ENCODE results near the gene OSTC. TPM values are rescaled to one million over a fixed set of nuclear protein-coding genes. Genes with fewer than 3 reads are reported as not detected.

OSTC gene
- polyA plus RNA-seq, 1 of the 3 experiments (the other 2 are of a cell fraction) = 107 TPM

GRCh38 chr4:108696160-108696559, 45.8 kb downstream of the OSTC start:
- no peaks in the 10 kb centered on the region for H3K36me3 ChIP-seq (replicated peaks in 1 of 2; ENCODE audit: control insufficient read depth in 1 of 2, insufficient read depth in 2 of 2, low read length in 1 of 2)
- DNase-seq = no peak
- peaks cover 5% of the 10 kb centered on the region for H3F3A ChIP-seq (replicated peaks; ENCODE audit: insufficient read depth)
- no peak overlapping the region for H3K4me3 ChIP-seq (ENCODE audit: low read depth in 2 of 2, low read length in 1 of 2)
- no peak for TF ChIP-seq FOXM1 (IDR thresholded peaks at IDR 0.05; ENCODE audit: low read depth)
- TF ChIP-seq RFX5 (IDR thresholded peaks at IDR 0.05; ENCODE audit: low read length) = no peak
- TF ChIP-seq, protein P1, sequence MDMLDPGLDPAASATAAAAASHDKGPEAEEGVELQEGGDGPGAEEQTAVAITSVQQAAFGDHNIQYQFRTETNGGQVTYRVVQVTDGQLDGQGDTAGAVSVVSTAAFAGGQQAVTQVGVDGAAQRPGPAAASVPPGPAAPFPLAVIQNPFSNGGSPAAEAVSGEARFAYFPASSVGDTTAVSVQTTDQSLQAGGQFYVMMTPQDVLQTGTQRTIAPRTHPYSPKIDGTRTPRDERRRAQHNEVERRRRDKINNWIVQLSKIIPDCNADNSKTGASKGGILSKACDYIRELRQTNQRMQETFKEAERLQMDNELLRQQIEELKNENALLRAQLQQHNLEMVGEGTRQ (IDR thresholded peaks at IDR 0.05; ENCODE audit: borderline replicate concordance, low read depth, low read length) = no peak
- no peak for TF ChIP-seq FOXJ3 (CRISPR knock-in tag; IDR thresholded peaks at IDR 0.05)
- no peak for TF ChIP-seq TEAD4 (IDR thresholded peaks at IDR 0.05; ENCODE audit: borderline replicate concordance, insufficient read depth)
- TF ChIP-seq EZH2phosphoT487 (IDR thresholded peaks at IDR 0.05; ENCODE audit: borderline replicate concordance, low read depth) = no peak
- TF ChIP-seq, protein P2, sequence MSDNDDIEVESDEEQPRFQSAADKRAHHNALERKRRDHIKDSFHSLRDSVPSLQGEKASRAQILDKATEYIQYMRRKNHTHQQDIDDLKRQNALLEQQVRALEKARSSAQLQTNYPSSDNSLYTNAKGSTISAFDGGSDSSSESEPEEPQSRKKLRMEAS (IDR thresholded peaks at IDR 0.05; ENCODE audit: low read depth) = no peak
- TF ChIP-seq CHD2 (IDR thresholded peaks at IDR 0.05; ENCODE audit: low read length, partially characterized antibody) = no peak
- TF ChIP-seq USF1 (IDR thresholded peaks at IDR 0.05; ENCODE audit: borderline replicate concordance, low read depth) = no peak
- no peak for TF ChIP-seq ELF1 (IDR thresholded peaks at IDR 0.05)
- no peak for TF ChIP-seq GATA2 (CRISPR knock-in tag; IDR thresholded peaks at IDR 0.05)
- no peak for TF ChIP-seq REST (IDR thresholded peaks at IDR 0.05; ENCODE audit: low read depth, low read length)
- TF ChIP-seq MXI1 (IDR thresholded peaks at IDR 0.05; ENCODE audit: low read depth, low read length) = no peak
- no peak overlapping the region for H3K4me2 ChIP-seq
- no peaks in the 10 kb centered on the region for H4K20me1 ChIP-seq (ENCODE audit: insufficient read depth)
- ChIA-PET POLR2A (no interaction called here), CTCF (no interaction called here)
- no peak overlapping the region for H2AFZ ChIP-seq (ENCODE audit: low read depth)
- H3K4me1 ChIP-seq (ENCODE audit: control insufficient read depth in 1 of 2, insufficient read depth in 2 of 2, low read depth in 1 of 2, low read length in 1 of 2) = peaks cover 0 to 4% of the 10 kb centered on the region in 2 experiments; a peak in 2 of 4 replicates
- WGBS (ENCODE audit: low lambda C conversion rate) = 63% methylated on average over 3 of the region's 3 CpGs
- no peaks in the 10 kb centered on the region; the same call in 1 of the 2 replicates for H3K27me3 ChIP-seq (ENCODE audit: insufficient read depth)
- no peak overlapping the region for H3K27ac ChIP-seq (ENCODE audit: low read depth in 2 of 2, low read length in 1 of 2)
- H3K9me2 ChIP-seq = no peaks in the 10 kb centered on the region
- H3K9me3 ChIP-seq = no peaks in the 10 kb centered on the region
- H3K79me2 ChIP-seq (ENCODE audit: insufficient read depth) = no peaks in the 10 kb centered on the region
- no peak overlapping the region for H3K9ac ChIP-seq

Data from SK-N-SH (cell line).